SK-N-SH (cell line): Measurements from ENCODE around the gene C14orf132. TPM values are rescaled to one million over a fixed set of nuclear protein-coding genes. Genes with fewer than 3 reads are reported as not detected.
A peak's percentile ranks its signal among the peaks of the same experiment; 100 is the strongest.
"Not testable (repeated sequence)": the region's sequence is repeated elsewhere in the genome, so short reads cannot be mapped to it uniquely, and the experiment has no call there.

ENCODE experiments used
- CTCF ChIA-PET: fragments of 300-600, 350-600 bp; formaldehyde crosslinking; extraction: SDS; loops from one replicate; lab custom pipeline; 2021; lab: Yijun Ruan, JAX
- POLR2A ChIA-PET: fragments of 350-600 bp; sonication (Branson Sonifier 250); formaldehyde crosslinking; extraction: SDS; loops from one replicate; lab custom pipeline; 2020; ENCODE audit warnings: antibody characterized with exemption, inconsistent platforms; lab: Yijun Ruan, JAX
- DNase-seq: peaks from one replicate; pipeline ENCODE4 v3.0.0; 2012
- H2AFZ ChIP-seq: fragments of 200-600 bp; sonication (generic); 2 replicates; pipeline ENCODE4 v1.8.1; 2016; ENCODE audit warnings: antibody characterized with exemption, mild to moderate bottlenecking, low read depth
- H3F3A ChIP-seq: fragments of 200-600 bp; sonication (generic); replicated peaks from 2 replicates; pipeline ENCODE3; 2016; ENCODE audit warnings: antibody characterized with exemption, mild to moderate bottlenecking; ENCODE audit not compliant: insufficient read depth
- H3K27ac ChIP-seq, 2 experiments: fragments of 200-500 bp in 1 of 2; fragments of 200-600 bp in 1 of 2; sonication (Bioruptor generic) in 1 of 2; sonication (generic), shearing (Covaris generic) in 1 of 2; 2 replicates each; pipeline versions ENCODE4 v1.5.1 to v1.6.1; 2014 to 2016; ENCODE audit warnings: low read depth in 2 of 2, inconsistent platforms in 1 of 2, low read length in 1 of 2, mild to moderate bottlenecking in 1 of 2, mixed read lengths in 1 of 2
- H3K27me3 ChIP-seq: fragments of 200-600 bp; sonication (generic), shearing (Covaris generic); 2 replicates; pipeline ENCODE4 v1.6.1; 2016; ENCODE audit warnings: mixed run types; ENCODE audit not compliant: insufficient read depth
- H3K36me3 ChIP-seq, 2 experiments: fragments of 200-500 bp in 1 of 2; fragments of 200-600 bp in 1 of 2; sonication (Bioruptor generic) in 1 of 2; sonication (generic) in 1 of 2; replicated peaks in 1 of 2; 2 replicates each; pipeline versions ENCODE3 to v1.5.1; 2014 to 2016; ENCODE audit warnings: low read length in 1 of 2, mild to moderate bottlenecking in 1 of 2; ENCODE audit not compliant: insufficient read depth in 2 of 2, control insufficient read depth in 1 of 2
- H3K4me1 ChIP-seq, 2 experiments: fragments of 200-500 bp in 1 of 2; fragments of 200-600 bp in 1 of 2; sonication (Bioruptor generic) in 1 of 2; sonication (generic), shearing (Covaris generic) in 1 of 2; 2 replicates each; pipeline versions ENCODE4 v1.5.1 to v1.6.1; 2014 to 2016; ENCODE audit warnings: low read depth in 1 of 2, low read length in 1 of 2, mixed run types in 1 of 2; ENCODE audit not compliant: insufficient read depth in 2 of 2, control insufficient read depth in 1 of 2
- H3K4me2 ChIP-seq: fragments of 200-600 bp; sonication (generic), shearing (Covaris generic); 2 replicates; pipeline ENCODE4 v1.6.1; 2017; ENCODE audit warnings: mixed run types
- H3K4me3 ChIP-seq, 2 experiments: fragments of 200-500 bp in 1 of 2; fragments of 200-600 bp in 1 of 2; sonication (Bioruptor generic) in 1 of 2; sonication (generic), shearing (Covaris generic) in 1 of 2; 2 replicates each; pipeline versions ENCODE4 v1.5.1 to v1.8.1; 2014 to 2016; ENCODE audit warnings: low read depth in 2 of 2, inconsistent platforms in 1 of 2, low read length in 1 of 2, mild to moderate bottlenecking in 1 of 2, mixed read lengths in 1 of 2, moderate library complexity in 1 of 2
- H3K79me2 ChIP-seq: fragments of 200-600 bp; sonication (generic); 2 replicates; pipeline ENCODE4 v1.8.1; 2017; ENCODE audit warnings: mild to moderate bottlenecking; ENCODE audit not compliant: insufficient read depth
- H3K9ac ChIP-seq: fragments of 200-600 bp; sonication (generic); 2 replicates; pipeline ENCODE4 v1.6.1; 2017; ENCODE audit warnings: mixed run types
- H3K9me2 ChIP-seq: fragments of 200-600 bp; sonication (generic); 2 replicates; pipeline ENCODE4 v1.6.1; 2017; ENCODE audit warnings: mixed run types
- H3K9me3 ChIP-seq: fragments of 200-600 bp; sonication (generic); 2 replicates; pipeline ENCODE4 v1.6.1; 2017; ENCODE audit warnings: mixed run types, mild to moderate bottlenecking, moderate library complexity
- H4K20me1 ChIP-seq: fragments of 200-600 bp; sonication (generic); 2 replicates; pipeline ENCODE4 v1.6.1; 2017; ENCODE audit warnings: mild to moderate bottlenecking, mixed run types; ENCODE audit not compliant: insufficient read depth
- CHD2 ChIP-seq: fragments of 150-350 bp; IDR thresholded peaks from 2 replicates; pipeline ENCODE4 v1.6.1; 2018; ENCODE audit warnings: low read length; ENCODE audit not compliant: partially characterized antibody
- ELF1 ChIP-seq: IDR thresholded peaks from 2 replicates; pipeline ENCODE4 v1.4.0; 2012
- EP300 ChIP-seq, 2 experiments: IDR thresholded peaks; 2 replicates each; pipeline versions ENCODE4 v1.4.0 to v1.6.1; 2012; ENCODE audit warnings: borderline replicate concordance in 1 of 2, low read depth in 1 of 2, low read length in 1 of 2
- FOXJ3 ChIP-seq: sonication (generic); formaldehyde crosslinking; IDR thresholded peaks from 2 replicates; pipeline ENCODE4 v1.5.1; 2020; ENCODE audit warnings: mild to moderate bottlenecking, missing genetic modification reagents
- GABPA ChIP-seq: IDR thresholded peaks from 2 replicates; pipeline ENCODE4 v1.4.0; 2012; ENCODE audit warnings: low read depth, mild to moderate bottlenecking
- JUND ChIP-seq: IDR thresholded peaks from 2 replicates; pipeline ENCODE4 v1.4.0; 2012
- MAX ChIP-seq: IDR thresholded peaks from 2 replicates; pipeline ENCODE4 v1.4.0; 2012; ENCODE audit warnings: low read depth
- MXI1 ChIP-seq: IDR thresholded peaks from 2 replicates; pipeline ENCODE4 v1.6.1; 2012; ENCODE audit warnings: mild to moderate bottlenecking, low read depth, low read length, improper control_type of control experiment
- NFIC ChIP-seq: IDR thresholded peaks from 2 replicates; pipeline ENCODE4 v1.4.0; 2012; ENCODE audit warnings: borderline replicate concordance
- NRF1 ChIP-seq: IDR thresholded peaks from 2 replicates; pipeline ENCODE4 v1.6.1; 2012; ENCODE audit warnings: low read depth, mild to moderate bottlenecking, low read length
- RCOR1 ChIP-seq: fragments of 150-350 bp; IDR thresholded peaks from 2 replicates; pipeline ENCODE4 v1.6.1; 2017; ENCODE audit warnings: antibody characterized with exemption, low read length
- REST ChIP-seq: IDR thresholded peaks from 2 replicates; pipeline ENCODE4 v1.6.1; 2012; ENCODE audit warnings: mild to moderate bottlenecking, low read depth, low read length, moderate library complexity
- RXRA ChIP-seq: IDR thresholded peaks from 2 replicates; pipeline ENCODE4 v1.4.0; 2012; ENCODE audit warnings: low read depth, mild to moderate bottlenecking, borderline replicate concordance
- SIN3A ChIP-seq: IDR thresholded peaks from 2 replicates; pipeline ENCODE4 v1.6.1; 2012; ENCODE audit warnings: low read depth, mild to moderate bottlenecking, low read length, moderate library complexity, borderline replicate concordance
- TAF1 ChIP-seq: IDR thresholded peaks from 2 replicates; pipeline ENCODE4 v1.6.1; 2012; ENCODE audit warnings: low read depth, mild to moderate bottlenecking, low read length, moderate library complexity, borderline replicate concordance
- TEAD4 ChIP-seq: IDR thresholded peaks from 2 replicates; pipeline ENCODE4 v1.4.0; 2012; ENCODE audit warnings: mild to moderate bottlenecking, borderline replicate concordance; ENCODE audit not compliant: insufficient read depth
- whole genome bisulfite sequencing: methylation state at CpG from one replicate; pipeline ENCODE4 v1.1.6; 2017; ENCODE audit warnings: low lambda C conversion rate; 5-methylcytosine and 5-hydroxymethylcytosine counted together
- polyA plus RNA-seq, 3 experiments: library from polyadenylated mRNA; depleted of rRNA; stranded (reverse); fragments of >200 nt; gene quantifications; 2 replicates each; pipeline ENCODE4 v1.2.3, GENCODE V29; 2012

The C14orf132 gene
- polyA plus RNA-seq, 1 of the 3 experiments (the other 2 are of a cell fraction), result 5.5 TPM

GRCh38 chr14:96072746-96073145 lies 33.6 kb downstream of the C14orf132 start:
- no peak overlapping the region for H3K4me2 ChIP-seq
- H3K79me2 ChIP-seq, result 0 out of 2 replicates have a peak, but pooled peaks cover 12% of the 10 kb centered on the region
- POLR2A ChIA-PET, result no interaction called here

GRCh38 chr14:96073260-96074039 lies 34.3 kb downstream of the C14orf132 start:
- H3K27me3 ChIP-seq, H3K9me2 ChIP-seq, H4K20me1 ChIP-seq, H3K4me3 ChIP-seq, DNase-seq, H3K9ac ChIP-seq, H3K27ac ChIP-seq, H2AFZ ChIP-seq, POLR2A ChIA-PET, H3K36me3 ChIP-seq, H3F3A ChIP-seq, H3K4me2 ChIP-seq, H3K9me3 ChIP-seq: not testable (repeated sequence)
- Histone ChIP-seq H3K79me2 (0 out of 2 replicates have a peak, but pooled peaks cover 12% of the 10 kb centered on the region), H3K4me1 (peaks cover 0 to 13% of the 10 kb centered on the region in 2 experiments; a peak in 2 of 4 replicates)
- WGBS, result 86% methylated on average over 4 of the region's 4 CpGs
- CTCF ChIA-PET, result interaction anchor here (0.9 to 1.4 kb wide), 4 partner anchors 10 to 25 kb away, joined by 3 read pairs; no protein-coding TSS in a partner anchor

More at GRCh38 chr14:96072746-96073145, 33.6 kb downstream of the C14orf132 start:
- WGBS, result 94% methylated on average over 6 of the region's 6 CpGs
- Histone ChIP-seq H3K9me3 (no peaks in the 10 kb centered on the region), H3F3A (peaks cover 10% of the 10 kb centered on the region), H3K9me2 (no peaks in the 10 kb centered on the region), H3K27ac (no peak overlapping the region), H3K4me1 (peaks cover 0 to 6% of the 10 kb centered on the region in 2 experiments; a peak in 2 of 4 replicates), H4K20me1 (no peaks in the 10 kb centered on the region), H2AFZ (no peak overlapping the region), H3K36me3 (no peaks in the 10 kb centered on the region), H3K4me3 (no peak overlapping the region), H3K9ac (no peak overlapping the region), H3K27me3 (no peaks in the 10 kb centered on the region)
- no peak for DNase-seq
- CTCF ChIA-PET, result interaction anchor here (0.9 kb wide), 1 partner anchor 11 kb away, joined by 3 read pairs; no protein-coding TSS in a partner anchor
- no peak for TF ChIP-seq NFIC
- TF ChIP-seq GABPA, result no peak

- Histone ChIP-seq H3K4me3 (no peak overlapping the region), H3K27ac (peak overlapping the region in 1 of 2 experiments; percentile 24; a peak in 2 of 4 replicates), H3K9me3 (no peaks in the 10 kb centered on the region), H2AFZ (no peak overlapping the region), H3K4me2 (no peak overlapping the region), H3K27me3 (no peaks in the 10 kb centered on the region), H3K36me3 (no peaks in the 10 kb centered on the region), H4K20me1 (0 out of 2 replicates have a peak, but pooled peaks cover 2% of the 10 kb centered on the region), H3K4me1 (peaks cover 0 to 22% of the 10 kb centered on the region in 2 experiments; a peak in 2 of 4 replicates), H3K9ac (no peak overlapping the region), H3K9me2 (no peaks in the 10 kb centered on the region), H3F3A (peaks cover 10% of the 10 kb centered on the region), H3K79me2 (peaks cover 12% of the 10 kb centered on the region; the same call in 1 of the 2 replicates)
- POLR2A ChIA-PET, result interaction anchor here (0.6 to 1.8 kb wide), 2 partner anchors 13 to 182 kb away, joined by 5 to 7 read pairs; no protein-coding TSS in a partner anchor
- 75% methylated on average over 11 of the region's 11 CpGs for WGBS
- CTCF ChIA-PET, result interaction anchor here (0.7 to 1.4 kb wide), 3 partner anchors 20 to 303 kb away, joined by 3 to 5 read pairs (median 3); no protein-coding TSS in a partner anchor
- peak; percentile 22 for DNase-seq
- no peak for TF ChIP-seq RXRA
- no peak for TF ChIP-seq TEAD4
- TF ChIP-seq TAF1, result no peak
- TF ChIP-seq NRF1, result no peak
- no peak for TF ChIP-seq JUND
- no peak for TF ChIP-seq SIN3A
- TF ChIP-seq GABPA, result no peak
- no peak for TF ChIP-seq ELF1
- TF ChIP-seq MAX, result no peak
- no peak for TF ChIP-seq MXI1
- no peak for TF ChIP-seq FOXJ3 (CRISPR knock-in tag)
- no peak for TF ChIP-seq REST
- TF ChIP-seq EP300 (IDR thresholded peaks at IDR 0.05; ENCODE audit: borderline replicate concordance in 1 of 2, low read depth in 1 of 2, low read length in 1 of 2), result no peak
- no peak for TF ChIP-seq RCOR1
- TF ChIP-seq CHD2, result no peak
Measured at GRCh38 chr14:96077983-96078624, 38.9 kb downstream of the C14orf132 start.
